T-helper 2 cell treated with Interferon-gamma antibody and Interleukin-4, amounts not matched to agents 5 μg/mL and 100 μg/mL, for 36 hours (primary cell): ENCODE data around the gene PCDHB14.
"Not testable (repeated sequence)": the region's sequence is repeated elsewhere in the genome, so short reads cannot be mapped to it uniquely, and the experiment has no call there.

ENCODE experiments used
- DNase-seq: peaks from one replicate; pipeline ENCODE4 v3.0.0; 2021; ENCODE audit warnings: low spot score
- H3K27ac Mint-ChIP-seq: one replicate; pipeline ENCODE4 v1.8.0; 2021; ENCODE audit warnings: mild to moderate bottlenecking, mixed read lengths
- H3K27me3 Mint-ChIP-seq: one replicate; pipeline ENCODE4 v1.8.0; 2021; ENCODE audit warnings: low read depth, mixed read lengths
- H3K36me3 Mint-ChIP-seq: one replicate; pipeline ENCODE4 v1.8.0; 2021; ENCODE audit warnings: low read depth, mixed read lengths
- H3K4me1 Mint-ChIP-seq: one replicate; pipeline ENCODE4 v1.8.0; 2021; ENCODE audit warnings: low read depth, mixed read lengths
- H3K4me3 Mint-ChIP-seq: one replicate; pipeline ENCODE4 v1.8.0; 2022; ENCODE audit warnings: mild to moderate bottlenecking, moderate library complexity, mixed read lengths
- H3K9me3 Mint-ChIP-seq: one replicate; pipeline ENCODE4 v1.8.0; 2021; ENCODE audit warnings: mixed read lengths

PCDHB14 gene

DNA sequence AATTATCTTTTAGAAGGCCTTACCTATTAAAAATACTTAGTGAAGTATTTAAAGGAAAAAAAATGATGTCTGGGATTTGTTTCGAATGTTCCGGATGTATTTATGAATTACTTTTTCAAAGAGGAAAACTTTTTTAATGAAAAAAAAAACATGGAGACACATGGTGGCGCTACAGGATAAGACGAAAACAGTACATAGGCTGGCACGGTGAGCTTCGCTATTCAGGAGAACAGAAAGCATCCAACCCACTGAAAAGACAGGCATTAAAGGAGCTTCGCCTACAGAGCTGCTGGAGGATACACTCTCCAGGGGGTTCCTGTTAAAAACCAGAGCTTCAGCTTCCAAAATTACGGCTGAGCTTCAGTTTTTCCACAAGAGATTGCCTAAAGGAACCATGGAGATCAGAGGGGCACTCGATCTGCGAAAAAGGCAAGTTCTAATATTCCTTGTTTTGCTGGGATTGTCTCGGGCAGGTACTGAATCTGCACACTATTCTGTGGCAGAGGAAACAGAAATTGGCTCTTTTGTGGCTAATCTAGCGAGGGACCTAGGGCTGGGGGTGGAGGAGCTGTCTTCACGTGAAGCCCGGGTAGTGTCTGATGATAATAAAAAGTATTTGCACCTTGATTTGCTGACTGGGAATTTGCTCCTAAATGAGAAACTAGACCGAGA lies at the start of gene PCDHB14:
PCDHB14 (plus strand) TSS at position 232 of the 672 bp plus-strand sequence; CDS start at position 395, 163 bp downstream.
- Mint-ChIP-seq H3K27ac (no peak within 1 kb of the TSS), H3K4me1 (no peaks in the 10 kb centered on the region), H3K9me3 (peaks cover 31% of the 10 kb centered on the region), H3K4me3 (no peak within 1 kb of the TSS), H3K27me3 (no peaks in the 10 kb centered on the region), H3K36me3 (no peaks in the 10 kb centered on the region)
- DNase-seq: no peak

DNA sequence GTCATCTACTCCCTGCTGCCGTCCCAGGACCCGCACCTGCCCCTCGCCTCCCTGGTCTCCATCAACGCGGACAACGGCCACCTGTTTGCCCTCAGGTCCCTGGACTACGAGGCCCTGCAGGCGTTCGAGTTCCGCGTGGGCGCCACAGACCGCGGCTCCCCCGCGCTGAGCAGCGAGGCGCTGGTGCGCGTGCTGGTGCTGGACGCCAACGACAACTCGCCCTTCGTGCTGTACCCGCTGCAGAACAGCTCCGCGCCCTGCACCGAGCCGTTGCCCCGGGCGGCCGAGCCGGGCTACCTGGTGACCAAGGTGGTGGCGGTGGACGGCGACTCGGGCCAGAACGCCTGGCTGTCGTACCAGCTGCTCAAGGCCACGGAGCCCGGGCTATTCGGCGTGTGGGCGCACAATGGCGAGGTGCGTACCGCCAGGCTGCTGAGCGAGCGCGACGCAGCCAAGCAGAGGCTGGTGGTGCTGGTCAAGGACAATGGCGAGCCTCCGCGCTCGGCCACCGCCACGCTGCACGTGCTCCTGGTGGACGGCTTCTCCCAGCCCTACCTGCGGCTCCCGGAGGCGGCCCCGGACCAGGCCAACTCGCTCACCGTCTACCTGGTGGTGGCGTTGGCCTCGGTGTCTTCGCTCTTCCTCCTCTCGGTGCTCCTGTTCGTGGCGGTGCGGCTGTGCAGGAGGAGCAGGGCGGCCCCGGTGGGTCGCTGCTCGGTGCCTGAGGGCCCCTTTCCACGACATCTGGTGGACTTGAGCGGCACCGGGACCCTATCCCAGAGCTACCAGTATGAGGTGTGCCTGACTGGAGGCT lies 48.6 kb upstream of the PCDHB14 start:
- H3K9me3 Mint-ChIP-seq, H3K27ac Mint-ChIP-seq, H3K36me3 Mint-ChIP-seq, DNase-seq, H3K27me3 Mint-ChIP-seq, H3K4me3 Mint-ChIP-seq, H3K4me1 Mint-ChIP-seq: not testable (repeated sequence)

DNA sequence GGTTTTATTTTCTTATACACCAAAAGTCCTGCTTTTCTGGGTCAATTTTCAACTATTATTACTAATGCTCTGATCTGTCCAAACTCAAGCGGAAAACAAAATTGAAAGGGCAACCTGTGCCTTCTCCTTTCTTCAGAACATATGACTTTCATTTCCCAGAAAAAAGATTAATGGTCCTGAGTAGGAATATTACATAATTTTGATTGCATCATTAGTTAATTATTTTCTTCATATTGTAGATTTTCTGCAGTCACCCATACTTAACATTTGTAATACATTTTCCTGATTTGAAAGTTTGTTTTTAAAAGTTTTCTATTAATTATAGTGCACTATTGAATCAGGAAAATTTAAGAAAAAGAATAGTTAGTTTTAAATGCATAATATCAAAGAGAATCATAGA lies 47.2 kb upstream of the PCDHB14 start:
- Mint-ChIP-seq H3K4me1 (no peaks in the 10 kb centered on the region), H3K27me3 (no peaks in the 10 kb centered on the region), H3K36me3 (no peaks in the 10 kb centered on the region), H3K27ac (no peak overlapping the region), H3K4me3 (no peak overlapping the region), H3K9me3 (peaks cover 12% of the 10 kb centered on the region)
- DNase-seq: no peak

DNA sequence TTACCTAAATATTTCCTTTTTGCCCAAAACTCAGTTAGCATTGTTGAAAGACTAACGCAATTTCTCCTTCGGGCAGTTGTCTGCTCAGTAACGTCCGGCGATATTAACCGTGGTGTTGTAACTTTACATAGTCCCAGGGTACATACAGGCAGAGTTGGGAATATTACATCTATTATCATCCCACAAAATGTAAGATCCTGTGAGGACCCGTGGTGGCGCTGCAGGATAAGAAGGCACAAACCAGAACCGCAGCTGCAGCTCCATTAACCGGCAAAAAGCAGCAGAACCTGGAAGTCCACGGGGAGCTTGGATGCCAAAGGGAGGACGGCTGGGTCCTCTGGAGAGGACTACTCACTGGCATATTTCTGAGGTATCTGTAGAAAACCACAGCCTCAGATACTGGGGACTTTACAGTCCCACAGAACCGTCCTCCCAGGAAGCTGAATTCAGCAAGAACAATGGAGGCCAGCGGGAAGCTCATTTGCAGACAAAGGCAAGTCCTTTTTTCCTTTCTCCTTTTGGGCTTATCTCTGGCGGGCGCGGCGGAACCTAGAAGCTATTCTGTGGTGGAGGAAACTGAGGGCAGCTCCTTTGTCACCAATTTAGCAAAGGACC lies 45.5 kb upstream of the PCDHB14 start, which contains the start of gene PCDHB8:
PCDHB8 (plus strand) TSS at position 214 of the 615 bp plus-strand sequence; CDS start at position 459, 245 bp downstream.
- not testable (repeated sequence) for H3K27ac Mint-ChIP-seq, H3K27me3 Mint-ChIP-seq, H3K4me1 Mint-ChIP-seq, H3K4me3 Mint-ChIP-seq, DNase-seq, H3K36me3 Mint-ChIP-seq
- peaks cover 26% of the 10 kb centered on the region for H3K9me3 Mint-ChIP-seq

DNA sequence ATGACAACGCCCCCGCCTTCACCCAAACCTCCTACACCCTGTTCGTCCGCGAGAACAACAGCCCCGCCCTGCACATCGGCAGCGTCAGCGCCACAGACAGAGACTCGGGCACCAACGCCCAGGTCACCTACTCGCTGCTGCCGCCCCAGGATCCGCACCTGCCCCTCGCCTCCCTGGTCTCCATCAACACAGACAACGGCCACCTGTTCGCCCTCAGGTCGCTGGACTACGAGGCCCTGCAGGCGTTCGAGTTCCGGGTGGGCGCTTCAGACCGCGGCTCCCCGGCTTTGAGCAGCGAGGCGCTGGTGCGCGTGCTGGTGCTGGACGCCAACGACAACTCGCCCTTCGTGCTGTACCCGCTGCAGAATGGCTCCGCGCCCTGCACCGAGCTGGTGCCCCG lies 43.8 kb upstream of the PCDHB14 start:
- H3K27me3 Mint-ChIP-seq, H3K4me1 Mint-ChIP-seq, H3K36me3 Mint-ChIP-seq, H3K27ac Mint-ChIP-seq, DNase-seq, H3K4me3 Mint-ChIP-seq: not testable (repeated sequence)
- H3K9me3 Mint-ChIP-seq: peaks cover 30% of the 10 kb centered on the region

DNA sequence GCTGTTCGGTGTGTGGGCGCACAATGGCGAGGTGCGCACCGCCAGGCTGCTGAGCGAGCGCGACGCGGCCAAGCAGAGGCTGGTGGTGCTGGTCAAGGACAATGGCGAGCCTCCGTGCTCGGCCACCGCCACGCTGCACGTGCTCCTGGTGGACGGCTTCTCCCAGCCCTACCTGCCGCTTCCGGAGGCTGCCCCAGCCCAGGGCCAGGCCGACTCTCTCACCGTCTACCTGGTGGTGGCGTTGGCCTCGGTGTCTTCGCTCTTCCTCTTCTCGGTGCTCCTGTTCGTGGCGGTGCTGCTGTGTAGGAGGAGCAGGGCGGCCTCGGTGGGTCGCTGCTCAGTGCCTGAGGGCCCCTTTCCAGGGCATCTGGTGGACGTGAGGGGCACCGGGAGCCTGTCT lies 43.3 kb upstream of the PCDHB14 start:
- peaks cover 35% of the 10 kb centered on the region for H3K9me3 Mint-ChIP-seq
- not testable (repeated sequence) for DNase-seq, H3K4me3 Mint-ChIP-seq, H3K36me3 Mint-ChIP-seq, H3K4me1 Mint-ChIP-seq, H3K27me3 Mint-ChIP-seq, H3K27ac Mint-ChIP-seq

DNA sequence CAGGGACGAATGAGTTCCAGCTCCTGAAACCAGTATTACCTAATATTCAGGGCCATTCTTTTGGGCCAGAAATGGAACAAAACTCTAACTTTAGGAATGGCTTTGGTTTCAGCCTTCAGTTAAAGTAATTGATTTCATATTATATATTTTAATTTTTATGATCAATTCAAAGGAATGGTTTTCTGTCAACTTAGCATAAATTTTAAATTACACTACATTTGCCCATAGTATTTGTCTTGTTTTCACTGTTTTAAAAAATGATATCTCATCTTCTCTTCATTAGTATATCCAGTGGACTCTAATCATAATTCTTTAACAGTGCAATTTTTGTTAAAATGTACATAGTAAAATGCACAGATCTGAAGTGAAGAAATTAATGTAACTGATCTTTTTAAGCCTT lies 42.8 kb upstream of the PCDHB14 start:
- no peak for DNase-seq

DNA sequence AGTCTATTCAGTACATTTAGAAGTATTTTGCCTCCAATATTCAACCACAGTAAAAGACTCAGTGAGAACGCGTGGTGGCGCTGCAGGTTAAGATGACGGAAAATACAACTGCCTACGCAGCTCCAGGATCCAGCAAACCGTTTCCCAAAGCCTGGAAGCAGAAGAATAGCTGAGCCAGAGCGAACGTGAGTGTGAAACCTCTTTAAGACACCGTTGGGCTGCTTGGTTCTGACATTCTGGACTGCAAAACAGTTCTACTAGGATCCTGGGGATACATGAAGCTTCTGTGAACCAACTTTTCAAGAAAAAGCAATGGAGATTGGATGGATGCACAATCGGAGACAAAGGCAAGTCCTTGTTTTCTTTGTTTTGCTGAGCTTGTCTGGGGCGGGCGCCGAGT lies 40.9 kb upstream of the PCDHB14 start, which contains the start of gene PCDHB16:
PCDHB16 (plus strand) TSS at position 140 of the 400 bp plus-strand sequence; CDS start at position 313, 173 bp downstream.
- Mint-ChIP-seq H3K27ac (no peak within 1 kb of the TSS), H3K27me3 (no peaks in the 10 kb centered on the region)
- no peak for DNase-seq

More for the DNA sequence above, 42.8 kb upstream of the PCDHB14 start:
- H3K4me3 Mint-ChIP-seq: no peak overlapping the region
- H3K9me3 Mint-ChIP-seq: peaks cover 39% of the 10 kb centered on the region
- no peaks in the 10 kb centered on the region for H3K36me3 Mint-ChIP-seq
- H3K27ac Mint-ChIP-seq: no peak overlapping the region
- H3K27me3 Mint-ChIP-seq: no peaks in the 10 kb centered on the region
- no peaks in the 10 kb centered on the region for H3K4me1 Mint-ChIP-seq

DNA sequence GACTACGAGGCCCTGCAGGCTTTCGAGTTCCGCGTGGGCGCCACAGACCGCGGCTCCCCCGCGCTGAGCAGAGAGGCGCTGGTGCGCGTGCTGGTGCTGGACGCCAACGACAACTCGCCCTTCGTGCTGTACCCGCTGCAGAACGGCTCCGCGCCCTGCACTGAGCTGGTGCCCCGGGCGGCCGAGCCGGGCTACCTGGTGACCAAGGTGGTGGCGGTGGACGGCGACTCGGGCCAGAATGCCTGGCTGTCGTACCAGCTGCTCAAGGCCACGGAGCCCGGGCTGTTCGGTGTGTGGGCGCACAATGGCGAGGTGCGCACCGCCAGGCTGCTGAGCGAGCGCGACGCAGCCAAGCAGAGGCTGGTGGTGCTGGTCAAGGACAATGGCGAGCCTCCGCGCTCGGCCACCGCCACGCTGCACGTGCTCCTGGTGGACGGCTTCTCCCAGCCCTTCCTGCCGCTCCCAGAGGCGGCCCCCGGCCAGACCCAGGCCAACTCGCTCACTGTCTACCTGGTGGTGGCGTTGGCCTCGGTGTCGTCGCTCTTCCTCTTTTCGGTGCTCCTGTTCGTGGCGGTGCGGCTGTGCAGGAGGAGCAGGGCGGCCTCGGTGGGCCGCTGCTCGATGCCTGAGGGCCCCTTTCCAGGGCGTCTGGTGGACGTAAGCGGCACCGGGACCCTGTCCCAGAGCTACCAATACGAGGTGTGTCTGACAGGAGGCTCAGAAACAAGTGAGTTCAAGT lies 38.9 kb upstream of the PCDHB14 start:
- not testable (repeated sequence) for H3K4me3 Mint-ChIP-seq, H3K4me1 Mint-ChIP-seq, H3K27ac Mint-ChIP-seq, DNase-seq, H3K27me3 Mint-ChIP-seq, H3K36me3 Mint-ChIP-seq
- peaks cover 55% of the 10 kb centered on the region for H3K9me3 Mint-ChIP-seq

More for the DNA sequence above, 40.9 kb upstream of the PCDHB14 start, which contains the start of gene PCDHB16:
- Mint-ChIP-seq H3K36me3 (no peaks in the 10 kb centered on the region), H3K4me3 (no peak within 1 kb of the TSS), H3K9me3 (peaks cover 51% of the 10 kb centered on the region), H3K4me1 (peaks cover 2% of the 10 kb centered on the region)

DNA sequence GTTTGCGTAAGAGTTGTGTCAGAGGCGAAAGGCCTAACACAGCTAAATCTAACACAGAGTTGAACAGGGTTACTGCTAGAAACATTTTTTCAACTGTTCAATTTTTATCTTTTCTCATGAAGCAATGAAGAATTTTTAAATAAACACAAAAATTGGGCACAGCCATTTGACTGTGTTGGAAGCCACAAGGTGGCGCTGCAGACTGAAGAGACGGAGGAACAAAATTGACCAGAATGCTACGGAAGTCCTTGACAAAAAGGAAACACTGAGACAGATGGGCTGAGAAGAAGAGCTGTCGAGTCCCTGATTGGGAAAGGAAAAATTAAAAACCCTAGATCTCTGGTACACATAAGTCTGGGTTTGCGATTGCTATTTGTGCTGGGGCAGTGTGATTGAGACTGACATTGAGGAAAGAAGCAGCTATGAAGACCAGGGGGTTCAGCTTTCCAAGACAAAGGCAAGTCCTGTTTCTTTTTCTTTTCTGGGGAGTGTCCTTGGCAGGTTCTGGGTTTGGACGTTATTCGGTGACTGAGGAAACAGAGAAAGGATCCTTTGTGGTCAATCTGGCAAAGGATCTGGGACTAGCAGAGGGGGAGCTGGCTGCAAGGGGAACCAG lies 36.1 kb upstream of the PCDHB14 start, which contains the start of gene PCDHB9:
PCDHB9 (plus strand) TSS at position 265 of the 616 bp plus-strand sequence; CDS start at position 423, 158 bp downstream.
- no peaks in the 10 kb centered on the region for H3K27me3 Mint-ChIP-seq
- H3K4me3 Mint-ChIP-seq: peak within 1 kb of the TSS; percentile 58
- peaks cover 50% of the 10 kb centered on the region for H3K9me3 Mint-ChIP-seq
- H3K4me1 Mint-ChIP-seq: peaks cover 2% of the 10 kb centered on the region
- DNase-seq: no peak
- H3K27ac Mint-ChIP-seq: no peak within 1 kb of the TSS
- H3K36me3 Mint-ChIP-seq: peaks cover 11% of the 10 kb centered on the region

DNA sequence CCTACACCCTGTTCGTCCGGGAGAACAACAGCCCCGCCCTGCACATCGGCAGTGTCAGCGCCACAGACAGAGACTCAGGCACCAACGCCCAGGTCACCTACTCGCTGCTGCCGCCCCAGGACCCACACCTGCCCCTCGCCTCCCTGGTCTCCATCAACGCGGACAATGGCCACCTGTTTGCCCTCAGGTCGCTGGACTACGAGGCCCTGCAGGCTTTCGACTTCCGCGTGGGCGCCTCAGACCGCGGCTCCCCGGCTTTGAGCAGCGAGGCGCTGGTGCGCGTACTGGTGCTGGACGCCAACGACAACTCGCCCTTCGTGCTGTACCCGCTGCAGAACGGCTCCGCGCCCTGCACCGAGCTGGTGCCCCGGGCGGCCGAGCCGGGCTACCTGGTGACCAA lies 34.5 kb upstream of the PCDHB14 start:
- H3K27me3 Mint-ChIP-seq, DNase-seq, H3K4me1 Mint-ChIP-seq, H3K4me3 Mint-ChIP-seq, H3K27ac Mint-ChIP-seq: not testable (repeated sequence)
- H3K36me3 Mint-ChIP-seq: peaks cover 11% of the 10 kb centered on the region
- peaks cover 43% of the 10 kb centered on the region for H3K9me3 Mint-ChIP-seq

DNA sequence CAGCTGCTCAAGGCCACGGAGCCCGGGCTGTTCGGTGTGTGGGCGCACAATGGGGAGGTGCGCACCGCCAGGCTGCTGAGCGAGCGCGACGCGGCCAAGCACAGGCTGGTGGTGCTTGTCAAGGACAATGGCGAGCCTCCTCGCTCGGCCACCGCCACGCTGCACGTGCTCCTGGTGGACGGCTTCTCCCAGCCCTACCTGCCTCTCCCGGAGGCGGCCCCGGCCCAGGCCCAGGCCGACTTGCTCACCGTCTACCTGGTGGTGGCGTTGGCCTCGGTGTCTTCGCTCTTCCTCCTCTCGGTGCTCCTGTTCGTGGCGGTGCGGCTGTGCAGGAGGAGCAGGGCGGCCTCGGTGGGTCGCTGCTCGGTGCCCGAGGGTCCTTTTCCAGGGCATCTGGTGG lies 34.0 kb upstream of the PCDHB14 start:
- H3K27me3 Mint-ChIP-seq: not testable (repeated sequence)
- peaks cover 11% of the 10 kb centered on the region for H3K36me3 Mint-ChIP-seq

DNA sequence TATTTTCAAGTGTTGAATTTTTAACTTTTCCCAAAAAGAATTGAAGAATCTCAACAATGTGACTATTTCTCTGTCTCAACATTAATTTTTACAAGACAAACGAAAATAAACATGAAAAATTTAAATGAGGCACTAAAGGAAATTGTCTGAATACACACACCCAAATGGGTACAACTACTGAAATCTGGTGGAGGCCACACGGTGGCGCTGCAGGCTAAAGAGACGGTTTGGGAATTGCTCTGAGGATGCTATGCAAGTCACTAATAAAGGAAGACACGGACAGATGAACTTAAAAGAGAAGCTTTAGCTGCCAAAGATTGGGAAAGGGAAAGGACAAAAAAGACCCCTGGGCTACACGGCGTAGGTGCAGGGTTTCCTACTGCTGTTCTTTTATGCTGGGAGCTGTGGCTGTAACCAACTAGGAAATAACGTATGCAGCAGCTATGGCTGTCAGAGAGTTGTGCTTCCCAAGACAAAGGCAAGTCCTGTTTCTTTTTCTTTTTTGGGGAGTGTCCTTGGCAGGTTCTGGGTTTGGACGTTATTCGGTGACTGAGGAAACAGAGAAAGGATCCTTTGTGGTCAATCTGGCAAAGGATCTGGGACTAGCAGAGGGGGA lies 30.9 kb upstream of the PCDHB14 start, which contains the start of gene PCDHB10:
PCDHB10 (plus strand) TSS at position 244 of the 616 bp plus-strand sequence; CDS start at position 444, 200 bp downstream.
- Mint-ChIP-seq H3K4me1 (no peaks in the 10 kb centered on the region), H3K4me3 (no peak within 1 kb of the TSS), H3K27me3 (no peaks in the 10 kb centered on the region), H3K36me3 (peaks cover 11% of the 10 kb centered on the region), H3K9me3 (peaks cover 37% of the 10 kb centered on the region), H3K27ac (no peak within 1 kb of the TSS)
- no peak for DNase-seq

More for the DNA sequence above, 34.0 kb upstream of the PCDHB14 start:
- not testable (repeated sequence) for DNase-seq, H3K4me1 Mint-ChIP-seq, H3K4me3 Mint-ChIP-seq, H3K27ac Mint-ChIP-seq
- peaks cover 42% of the 10 kb centered on the region for H3K9me3 Mint-ChIP-seq
